HG03108 (cell line): Measurements from ENCODE around the gene CD300LF.

ENCODE experiments used
- ATAC-seq: cut with Tn5 transposase; IDR thresholded peaks from one replicate; pipeline ENCODE4 v1.9.1; 2021; ENCODE audit warnings: moderate library complexity; ENCODE audit not compliant: unreplicated experiment

The CD300LF gene

GRCh38 chr17:74746376-74746775 is 33.7 kb upstream of the CD300LF start:
- ATAC-seq: no peak

GRCh38 chr17:74745548-74746177 is 32.9 kb upstream of the CD300LF start:
- ATAC-seq: no peak

- no peak for ATAC-seq
Observed at GRCh38 chr17:74744714-74745547, 32.2 kb upstream of the CD300LF start.

- ATAC-seq: no peak
Observed at GRCh38 chr17:74744349-74744713, 31.6 kb upstream of the CD300LF start.

GRCh38 chr17:74743755-74744154 is 31.0 kb upstream of the CD300LF start:
- ATAC-seq: no peak

- no peak for ATAC-seq
Observed at GRCh38 chr17:74742978-74743545, 30.3 kb upstream of the CD300LF start.

GRCh38 chr17:74742153-74742515 is 29.4 kb upstream of the CD300LF start:
- ATAC-seq: peak; percentile 46

GRCh38 chr17:74740641-74741387 is 28.1 kb upstream of the CD300LF start:
- no peak for ATAC-seq

- ATAC-seq: no peak
Observed at GRCh38 chr17:74740173-74740572, 27.4 kb upstream of the CD300LF start.

GRCh38 chr17:74739227-74739831 is 26.6 kb upstream of the CD300LF start:
- ATAC-seq: no peak

GRCh38 chr17:74738051-74738996 is 25.6 kb upstream of the CD300LF start:
- ATAC-seq: peak; percentile 68

GRCh38 chr17:74737299-74738050 is 24.8 kb upstream of the CD300LF start:
- no peak for ATAC-seq

GRCh38 chr17:74736513-74737298 is 24.0 kb upstream of the CD300LF start, which contains the start of gene RAB37:
TSS of gene RAB37 (plus strand) at chr17:74737256. CDS start at chr17:74737273, 17 bp downstream.
- no peak for ATAC-seq

- no peak for ATAC-seq
Observed at GRCh38 chr17:74734256-74734655, 21.5 kb upstream of the CD300LF start.

GRCh38 chr17:74733365-74734122 is 20.8 kb upstream of the CD300LF start:
- no peak for ATAC-seq

- no peak for ATAC-seq
Observed at GRCh38 chr17:74732042-74732867, 19.5 kb upstream of the CD300LF start.

- no peak for ATAC-seq
Observed at GRCh38 chr17:74731347-74731605, 18.6 kb upstream of the CD300LF start.
